HFFc6 (cell line): ENCODE data around the gene PKIG. TPM values are rescaled to one million over a fixed set of nuclear protein-coding genes. Genes with fewer than 3 reads are reported as not detected.
A peak's percentile ranks its signal among the peaks of the same experiment; 100 is the strongest.
"Not testable (repeated sequence)": the region's sequence is repeated elsewhere in the genome, so short reads cannot be mapped to it uniquely, and the experiment has no call there.

Experiments
- DNase-seq: peaks from one replicate; pipeline ENCODE4 v3.0.0-alpha.2; 2018
- H3K27ac Mint-ChIP-seq: 2 replicates; pipeline ENCODE4 v1.8.0; 2020; ENCODE audit warnings: mild to moderate bottlenecking, mixed read lengths
- H3K27me3 Mint-ChIP-seq: 2 replicates; pipeline ENCODE4 v1.8.0; 2021; ENCODE audit warnings: mild to moderate bottlenecking, moderate library complexity, mixed read lengths; ENCODE audit not compliant: insufficient read depth
- H3K36me3 Mint-ChIP-seq: 2 replicates; pipeline ENCODE4 v1.8.0; 2021; ENCODE audit warnings: low read depth, mixed read lengths
- H3K4me1 Mint-ChIP-seq: 2 replicates; pipeline ENCODE4 v1.8.0; 2020; ENCODE audit warnings: low read depth, mixed read lengths
- H3K4me3 Mint-ChIP-seq: 2 replicates; pipeline ENCODE4 v1.8.0; 2020; ENCODE audit warnings: mild to moderate bottlenecking, moderate library complexity, mixed read lengths
- H3K9me3 Mint-ChIP-seq: 2 replicates; pipeline ENCODE4 v1.8.0; 2020; ENCODE audit warnings: mild to moderate bottlenecking, mixed read lengths
- total RNA-seq, 6 experiments: library from RNA; stranded (reverse); fragmentation: NEBNext Ultra II Directional; extraction: Animal tissue kit (Norgen Biotek cat#: 25700); gene quantifications; 2 replicates in 1 of 6; 3 replicates in 5 of 6; pipeline ENCODE4 v1.2.3, GENCODE V29; 2021
- TF ChIP-seq, protein P1 (sequence below): fragments of 200-600 bp; sonication (generic); IDR thresholded peaks from 2 replicates; pipeline ENCODE4 v1.5.0; 2021; ENCODE audit warnings: antibody characterized with exemption, mild to moderate bottlenecking

The PKIG gene
- total RNA-seq, 6 experiments from 2014 or later: 35.5 to 57.6 (median 52.0) TPM

DNA sequence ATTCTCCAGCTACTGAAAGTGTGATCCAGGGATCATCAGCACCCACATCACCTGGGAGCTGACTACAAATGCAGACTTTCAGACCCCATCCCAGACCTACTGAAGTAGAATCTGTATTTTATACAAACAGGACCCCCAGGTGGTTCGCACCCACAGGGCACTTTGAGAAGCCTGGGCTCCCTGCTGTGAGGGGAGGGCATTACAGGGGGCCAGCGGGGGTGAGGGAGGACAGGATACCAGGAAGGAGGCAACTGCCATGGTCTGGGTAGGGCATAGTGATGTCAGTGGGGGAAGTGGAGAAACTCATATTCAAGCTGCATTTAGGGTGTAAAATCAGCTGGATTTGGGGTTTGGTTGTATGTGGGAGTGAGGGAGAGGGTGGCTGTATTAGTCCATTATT lies 71.2 kb downstream of the PKIG start:
- Mint-ChIP-seq H3K27ac (no peak overlapping the region), H3K36me3 (peaks cover 11% of the 10 kb centered on the region; the same call in 1 of the 2 replicates), H3K4me3 (peak overlapping the region; percentile 92; the same call in 1 of the 2 replicates), H3K27me3 (peaks cover 5% of the 10 kb centered on the region), H3K9me3 (peaks cover 9% of the 10 kb centered on the region; the same call in 1 of the 2 replicates), H3K4me1 (peaks cover 17% of the 10 kb centered on the region)
- DNase-seq: no peak
- TF ChIP-seq, protein P1, sequence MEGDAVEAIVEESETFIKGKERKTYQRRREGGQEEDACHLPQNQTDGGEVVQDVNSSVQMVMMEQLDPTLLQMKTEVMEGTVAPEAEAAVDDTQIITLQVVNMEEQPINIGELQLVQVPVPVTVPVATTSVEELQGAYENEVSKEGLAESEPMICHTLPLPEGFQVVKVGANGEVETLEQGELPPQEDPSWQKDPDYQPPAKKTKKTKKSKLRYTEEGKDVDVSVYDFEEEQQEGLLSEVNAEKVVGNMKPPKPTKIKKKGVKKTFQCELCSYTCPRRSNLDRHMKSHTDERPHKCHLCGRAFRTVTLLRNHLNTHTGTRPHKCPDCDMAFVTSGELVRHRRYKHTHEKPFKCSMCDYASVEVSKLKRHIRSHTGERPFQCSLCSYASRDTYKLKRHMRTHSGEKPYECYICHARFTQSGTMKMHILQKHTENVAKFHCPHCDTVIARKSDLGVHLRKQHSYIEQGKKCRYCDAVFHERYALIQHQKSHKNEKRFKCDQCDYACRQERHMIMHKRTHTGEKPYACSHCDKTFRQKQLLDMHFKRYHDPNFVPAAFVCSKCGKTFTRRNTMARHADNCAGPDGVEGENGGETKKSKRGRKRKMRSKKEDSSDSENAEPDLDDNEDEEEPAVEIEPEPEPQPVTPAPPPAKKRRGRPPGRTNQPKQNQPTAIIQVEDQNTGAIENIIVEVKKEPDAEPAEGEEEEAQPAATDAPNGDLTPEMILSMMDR: no peak

DNA sequence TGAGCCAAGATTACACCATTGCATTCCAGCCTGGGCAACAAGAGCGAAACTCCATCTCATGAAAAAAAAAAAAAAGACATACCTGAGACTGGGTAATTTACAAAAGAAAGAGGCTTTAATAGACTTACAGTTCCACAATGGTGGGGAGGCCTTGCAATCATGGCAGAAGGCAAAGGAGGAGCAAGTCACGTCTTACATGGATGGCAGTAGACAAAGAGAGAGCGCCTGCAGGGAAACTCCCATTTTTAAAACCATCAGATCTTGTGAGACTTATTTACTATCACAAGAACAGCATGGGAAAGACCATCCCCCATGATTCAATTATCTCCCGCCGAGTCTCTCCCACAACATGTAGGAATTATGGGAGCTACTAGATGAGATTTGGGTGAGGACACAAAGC lies 71.8 kb downstream of the PKIG start:
- not testable (repeated sequence) for H3K27me3 Mint-ChIP-seq, H3K27ac Mint-ChIP-seq, H3K4me3 Mint-ChIP-seq, H3K9me3 Mint-ChIP-seq, DNase-seq
- peaks cover 15% of the 10 kb centered on the region for H3K4me1 Mint-ChIP-seq
- H3K36me3 Mint-ChIP-seq: peaks cover 11% of the 10 kb centered on the region; the same call in 1 of the 2 replicates

DNA sequence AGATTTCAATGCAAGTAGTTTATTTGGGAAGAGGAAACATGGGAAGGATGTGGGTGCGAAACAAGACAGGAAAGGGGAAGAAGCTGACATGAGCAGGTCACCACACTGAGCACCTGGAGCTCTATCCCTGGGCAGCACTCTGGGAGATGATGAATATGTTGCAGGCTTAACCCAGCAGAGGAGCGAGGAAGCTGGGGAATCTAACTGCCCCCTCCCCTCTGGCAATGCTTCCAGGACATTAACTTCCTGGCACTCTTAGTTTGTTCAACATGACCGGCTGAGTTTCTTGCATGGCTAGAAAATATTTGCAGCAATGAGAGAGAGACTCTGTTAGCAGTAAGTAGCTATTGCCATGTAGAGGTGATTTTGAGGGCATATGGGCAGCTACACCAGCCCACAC lies 74.1 kb downstream of the PKIG start:
- peaks cover 9% of the 10 kb centered on the region for H3K27me3 Mint-ChIP-seq
- no peak overlapping the region for H3K4me3 Mint-ChIP-seq
- peaks cover 11% of the 10 kb centered on the region; the same call in 1 of the 2 replicates for H3K36me3 Mint-ChIP-seq
- DNase-seq: no peak
- peaks cover 9% of the 10 kb centered on the region; the same call in 1 of the 2 replicates for H3K9me3 Mint-ChIP-seq
- H3K27ac Mint-ChIP-seq: no peak overlapping the region
- H3K4me1 Mint-ChIP-seq: peaks cover 12% of the 10 kb centered on the region
- TF ChIP-seq, protein P1: no peak

DNA sequence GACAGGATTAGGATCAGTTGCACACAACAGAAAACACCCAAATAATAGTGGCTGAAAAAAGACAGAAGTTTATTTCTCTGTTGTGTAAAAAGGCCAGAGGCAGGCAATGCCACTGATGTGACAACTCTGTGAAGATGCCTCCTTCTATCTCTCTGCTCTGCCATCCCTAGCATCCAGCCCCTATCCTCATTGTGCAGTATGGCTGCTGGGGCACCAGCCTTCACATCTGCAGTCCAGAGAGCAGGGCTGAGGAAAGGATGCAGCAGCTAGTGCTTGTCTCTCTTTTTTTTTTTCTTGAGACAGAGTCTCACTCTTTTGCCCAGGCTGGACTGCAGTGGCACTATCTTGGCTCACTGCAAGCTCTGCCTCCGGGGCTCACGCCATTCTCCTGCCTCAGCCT lies 75.5 kb downstream of the PKIG start:
- peaks cover 9% of the 10 kb centered on the region; the same call in 1 of the 2 replicates for H3K9me3 Mint-ChIP-seq
- DNase-seq: no peak
- peaks cover 5% of the 10 kb centered on the region; the same call in 1 of the 2 replicates for H3K4me1 Mint-ChIP-seq
- no peak overlapping the region for H3K4me3 Mint-ChIP-seq
- peaks cover 9% of the 10 kb centered on the region for H3K27me3 Mint-ChIP-seq
- H3K36me3 Mint-ChIP-seq: peaks cover 11% of the 10 kb centered on the region; the same call in 1 of the 2 replicates
- TF ChIP-seq, protein P1: no peak
- no peak overlapping the region for H3K27ac Mint-ChIP-seq

DNA sequence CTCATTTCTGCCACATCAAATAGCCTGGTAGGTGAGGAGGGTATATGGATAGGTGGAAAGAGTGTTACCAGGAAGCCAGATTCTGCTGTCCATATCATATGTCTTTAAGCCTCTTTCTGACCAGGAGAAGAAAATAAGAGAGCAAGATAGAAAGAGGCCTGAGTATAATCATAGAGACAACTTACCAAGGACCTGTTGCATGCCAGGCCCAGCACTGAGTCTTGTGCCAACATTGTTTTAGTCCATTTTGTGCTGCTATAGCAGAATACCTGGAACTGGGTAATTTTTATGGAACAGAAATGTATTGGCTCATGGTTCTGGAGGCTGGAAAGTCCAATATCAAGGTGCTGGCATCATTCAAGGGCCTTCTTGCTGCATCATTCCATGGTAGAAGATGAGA lies 76.4 kb downstream of the PKIG start:
- H3K27ac Mint-ChIP-seq: no peak overlapping the region
- peaks cover 4% of the 10 kb centered on the region; the same call in 1 of the 2 replicates for H3K36me3 Mint-ChIP-seq
- TF ChIP-seq, protein P1: no peak
- DNase-seq: no peak
- no peaks in the 10 kb centered on the region for H3K4me1 Mint-ChIP-seq
- H3K4me3 Mint-ChIP-seq: no peak overlapping the region
- peaks cover 10% of the 10 kb centered on the region for H3K27me3 Mint-ChIP-seq
- H3K9me3 Mint-ChIP-seq: peaks cover 9% of the 10 kb centered on the region; the same call in 1 of the 2 replicates

DNA sequence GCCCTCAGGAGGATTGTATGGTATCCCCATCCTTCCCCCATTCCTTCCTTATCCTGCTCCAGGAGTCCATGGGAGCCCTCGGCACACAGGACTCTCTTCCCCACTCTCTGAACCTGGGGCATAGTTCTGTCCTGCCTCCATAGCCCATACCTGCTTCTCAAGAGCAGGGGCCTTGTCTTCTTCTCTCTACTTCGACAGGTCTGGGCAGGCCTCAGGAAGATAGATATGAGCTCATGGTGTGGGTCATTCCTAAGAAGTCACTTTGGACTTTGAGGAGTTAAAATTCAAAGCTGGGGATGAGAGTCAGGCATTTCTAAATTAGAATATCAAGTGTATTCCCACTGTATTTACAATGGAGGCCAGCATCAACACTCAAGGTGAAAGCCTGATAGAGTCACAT lies 77.6 kb downstream of the PKIG start:
- Mint-ChIP-seq H3K27ac (no peak overlapping the region), H3K4me1 (no peaks in the 10 kb centered on the region; the same call in 1 of the 2 replicates), H3K4me3 (no peak overlapping the region), H3K9me3 (0 out of 2 replicates have a peak, but pooled peaks cover 5% of the 10 kb centered on the region), H3K27me3 (peaks cover 9% of the 10 kb centered on the region), H3K36me3 (no peaks in the 10 kb centered on the region; the same call in 1 of the 2 replicates)
- DNase-seq: no peak
- TF ChIP-seq, protein P1: no peak
